Spleen (tissue), 11 donors: ENCODE results near the gene CCKAR. TPM values are rescaled to one million over a fixed set of nuclear protein-coding genes. Genes with fewer than 3 reads are reported as not detected.

Experiments
- DNase-seq: peaks from one replicate; pipeline ENCODE4 v3.0.0-alpha.2; 2020
- H3K27ac ChIP-seq, 8 donors: fragments of 200-600 bp; sonication (generic) in 7 of 8; 1 replicate in 4 of 8; 2 replicates in 4 of 8; pipeline versions ENCODE4 v1.5.0 to v1.8.0; 2016 to 2021; ENCODE audit warnings: inconsistent platforms in 4 of 8, mild to moderate bottlenecking in 4 of 8, moderate library complexity in 1 of 8
- H3K27me3 ChIP-seq, 7 donors: fragments of 200-600 bp; sonication (generic) in 6 of 7; replicated peaks in 1 of 7; 1 replicate in 4 of 7; 2 replicates in 3 of 7; pipeline versions ENCODE4 v1.5.0 to v1.8.0; 2016 to 2021; ENCODE audit warnings: inconsistent platforms in 3 of 7, mild to moderate bottlenecking in 1 of 7
- H3K36me3 ChIP-seq, 6 donors: fragments of 200-600 bp; sonication (generic) in 5 of 6; 1 replicate in 4 of 6; 2 replicates in 2 of 6; pipeline versions ENCODE4 v1.5.0 to v1.8.0; 2016 to 2021; ENCODE audit warnings: inconsistent platforms in 2 of 6
- H3K4me1 ChIP-seq, 6 donors: fragments of 200-600 bp; sonication (generic) in 5 of 6; 1 replicate in 3 of 6; 2 replicates in 3 of 6; pipeline versions ENCODE4 v1.5.0 to v1.8.0; 2016 to 2021; ENCODE audit warnings: inconsistent platforms in 3 of 6
- H3K4me3 ChIP-seq, 8 donors: fragments of 200-600 bp; sonication (generic) in 7 of 8; 1 replicate in 4 of 8; 2 replicates in 4 of 8; pipeline versions ENCODE4 v1.5.0 to v1.8.0; 2016 to 2021; ENCODE audit warnings: inconsistent platforms in 4 of 8, mild to moderate bottlenecking in 4 of 8, moderate library complexity in 2 of 8
- H3K9me3 ChIP-seq, 8 donors: fragments of 200-600 bp; sonication (generic) in 7 of 8; 1 replicate in 4 of 8; 2 replicates in 4 of 8; pipeline versions ENCODE4 v1.5.0 to v1.8.0; 2016 to 2021; ENCODE audit warnings: inconsistent platforms in 4 of 8
- CTCF ChIP-seq, 11 experiments: fragments of 200-600 bp in 7 of 11; fragments of 450-650 bp in 4 of 11; sonication (generic) in 4 of 11; IDR thresholded peaks in 8 of 11; conservative IDR thresholded peaks in 3 of 11; 1 replicate in 7 of 11; 2 replicates in 4 of 11; pipeline versions ENCODE4 v1.4.0 to v1.8.0; 2016 to 2021; ENCODE audit warnings: antibody characterized with exemption in 11 of 11, inconsistent platforms in 4 of 11, mild to moderate bottlenecking in 1 of 11
- POLR2A ChIP-seq, 3 donors: fragments of 450-650 bp; IDR thresholded peaks; one replicate each; pipeline ENCODE4 v1.5.1; 2017; ENCODE audit warnings: antibody characterized with exemption in 3 of 3, mild to moderate bottlenecking in 1 of 3
- POLR2AphosphoS5 ChIP-seq, 3 donors: sonication (generic); formaldehyde crosslinking; IDR thresholded peaks; one replicate each; pipeline ENCODE4 v1.5.1; 2017; ENCODE audit warnings: antibody characterized with exemption in 3 of 3
- WGBS, 5 donors: extraction: QIAGEN DNeasy Blood & Tissue Kit in 3 of 5; methylation state at CpG; one replicate each; pipeline versions ENCODE4 v1.1.5 to v1.1.7; 2013 to 2018; 5-methylcytosine and 5-hydroxymethylcytosine counted together
- intact Hi-C: fragments of 100-400 bp; cut with DNase I; formaldehyde crosslinking; loops from one replicate; pipeline ENCODE4 v1.15.0; 2023; ENCODE audit warnings: low total_unique reads
- polyA plus RNA-seq, 3 donors: library from polyadenylated mRNA; stranded (reverse); fragments of 200-250 nt; gene quantifications; one replicate each; pipeline ENCODE4 v1.2.1, GENCODE V29; 2013
- total RNA-seq, 7 donors: library from RNA; depleted of rRNA in 3 of 7; stranded (reverse); fragments of >200 nt in 3 of 7; fragmentation: NEBNext Ultra II Directional in 4 of 7; extraction: Animal tissue kit (Norgen Biotek cat#: 25700) in 4 of 7; gene quantifications; one replicate each; pipeline versions ENCODE4 v1.1.0 to v1.2.1, GENCODE V29; 2016 to 2021
- donor health status: healthy with polysubstance abuse.
- donor health status: DM: no; HTN: no; CAD: no; lungs with moderate emphysema.
- donor health status: DM: no; HTN: no; CAD: no.
- donor health status: Bipolar disorder and iron deficiency.
- donor health status: healthy.
- donor health status: DM: no; HTN: no; CAD: no.
- donor health status: DM: yes; HTN: yes; CAD: no.

Gene CCKAR
- total and polyA plus RNA-seq, 10 donors, result not detected

GRCh38 chr4:26474551-26474950 is 15.7 kb downstream of the CCKAR start:
- H3K9me3 ChIP-seq, result no peaks in the 10 kb centered on the region
- no peak overlapping the region for H3K4me3 ChIP-seq
- WGBS, 5 donors, result 72 to 83% (median 79%) methylated on average over 3 of the region's 3 CpGs
- no peak overlapping the region for H3K27ac ChIP-seq
- no peaks in the 10 kb centered on the region for H3K36me3 ChIP-seq
- no peak for TF ChIP-seq POLR2A (IDR thresholded peaks at IDR 0.05)
- no peak for TF ChIP-seq CTCF (IDR thresholded peaks at IDR 0.05 in 8 of 11, conservative IDR thresholded peaks at IDR 0.05 in 3 of 11)
- no peak for DNase-seq
- no peaks in the 10 kb centered on the region for H3K4me1 ChIP-seq
- H3K27me3 ChIP-seq, result no peaks in the 10 kb centered on the region
- intact Hi-C loops, result no loop called here

DNA sequence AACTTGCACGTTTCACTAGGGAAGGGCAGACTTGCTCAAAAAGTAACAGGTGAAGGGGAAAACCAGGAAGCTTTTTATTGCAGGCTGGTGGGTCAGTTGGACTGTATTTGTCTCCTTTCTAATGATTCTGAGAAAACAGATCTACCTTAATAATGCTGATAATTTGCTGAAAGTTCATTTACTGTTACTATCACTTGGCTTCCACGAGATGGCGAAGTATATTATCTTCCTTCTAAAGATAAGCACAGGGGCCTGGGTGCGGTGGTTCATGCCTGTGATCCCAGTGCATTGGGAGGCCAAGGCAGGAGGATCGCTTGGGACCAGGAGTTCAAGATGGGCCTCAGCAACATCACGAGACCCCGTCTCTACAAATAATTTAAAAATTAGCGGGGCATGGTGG is 16.4 kb downstream of the CCKAR start:
- TF ChIP-seq CTCF (IDR thresholded peaks at IDR 0.05 in 8 of 11, conservative IDR thresholded peaks at IDR 0.05 in 3 of 11), result no peak
- no peak for TF ChIP-seq POLR2A (IDR thresholded peaks at IDR 0.05)
- TF ChIP-seq POLR2AphosphoS5 (IDR thresholded peaks at IDR 0.05), result no peak
- H3K9me3 ChIP-seq, result no peaks in the 10 kb centered on the region
- H3K36me3 ChIP-seq, result no peaks in the 10 kb centered on the region
- DNase-seq, result no peak
- intact Hi-C loops, result no loop called here
- no peaks in the 10 kb centered on the region for H3K27me3 ChIP-seq
- no peak overlapping the region for H3K4me3 ChIP-seq
- H3K27ac ChIP-seq, result no peak overlapping the region
- WGBS, 5 donors, result 80 to 94% (median 93%) methylated on average over 8 of the region's 8 CpGs
- no peaks in the 10 kb centered on the region for H3K4me1 ChIP-seq

DNA sequence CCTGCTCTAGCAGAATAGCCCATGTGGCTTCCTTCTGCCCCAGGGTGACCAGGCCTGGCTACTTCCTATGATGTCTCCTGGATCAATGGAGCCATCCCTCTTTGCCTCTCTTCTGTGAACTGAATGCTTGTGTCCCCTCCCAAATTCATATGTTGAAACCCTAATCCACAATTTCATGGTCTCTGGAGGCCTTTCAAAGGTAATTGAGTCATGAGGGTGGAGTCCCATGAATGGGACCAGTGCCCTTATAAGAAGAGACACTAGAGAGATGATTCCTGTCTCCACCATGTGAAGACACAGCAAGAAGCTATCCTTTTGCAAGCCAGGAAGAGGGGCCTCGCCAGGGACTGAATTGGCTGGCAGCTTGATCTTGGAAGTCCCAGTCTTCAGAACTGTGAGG is 18.4 kb downstream of the CCKAR start:
- WGBS, 5 donors, result 62 to 96% (median 74%) methylated on average over 1 of the region's 1 CpG
- TF ChIP-seq CTCF (IDR thresholded peaks at IDR 0.05 in 8 of 11, conservative IDR thresholded peaks at IDR 0.05 in 3 of 11) (no peak), POLR2AphosphoS5 (IDR thresholded peaks at IDR 0.05) (no peak), POLR2A (IDR thresholded peaks at IDR 0.05) (no peak)
- intact Hi-C loops, result no loop called here

DNA sequence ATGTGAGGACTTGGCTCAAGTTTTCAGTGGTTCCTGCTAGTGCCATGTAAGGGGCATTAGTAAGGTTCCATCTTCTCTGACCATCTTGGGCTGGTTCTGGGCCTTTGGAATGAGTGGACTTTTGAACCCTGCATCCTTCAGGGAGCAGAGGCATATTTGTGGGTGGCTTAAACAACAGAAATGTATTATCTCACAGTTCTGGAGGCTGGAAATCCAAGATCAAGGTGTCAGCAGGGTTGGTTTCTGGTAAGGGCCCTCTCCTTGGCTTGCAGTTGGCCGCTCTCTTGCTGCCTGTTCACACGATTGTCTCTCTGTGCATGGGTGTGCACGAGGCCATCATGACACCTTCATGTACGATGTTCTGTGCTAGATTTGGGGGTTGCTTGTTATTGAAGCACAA is 21.3 kb downstream of the CCKAR start:
- intact Hi-C loops, result no loop called here
- Histone ChIP-seq H3K4me3 (no peak overlapping the region), H3K9me3 (no peaks in the 10 kb centered on the region), H3K36me3 (no peaks in the 10 kb centered on the region), H3K27ac (no peak overlapping the region), H3K27me3 (peaks cover 0 to 4% (median 0%) of the 10 kb centered on the region in 7 donors), H3K4me1 (no peaks in the 10 kb centered on the region)
- WGBS, 5 donors, result 61 to 73% (median 68%) methylated on average over 4 of the region's 4 CpGs
- no peak for TF ChIP-seq POLR2A (IDR thresholded peaks at IDR 0.05)
- no peak for TF ChIP-seq CTCF (IDR thresholded peaks at IDR 0.05 in 8 of 11, conservative IDR thresholded peaks at IDR 0.05 in 3 of 11)
- no peak for TF ChIP-seq POLR2AphosphoS5 (IDR thresholded peaks at IDR 0.05)
- DNase-seq, result no peak

More for the DNA sequence above, 18.4 kb downstream of the CCKAR start:
- Histone ChIP-seq H3K4me1 (no peaks in the 10 kb centered on the region), H3K9me3 (no peaks in the 10 kb centered on the region), H3K4me3 (no peak overlapping the region), H3K27me3 (no peaks in the 10 kb centered on the region), H3K27ac (no peak overlapping the region), H3K36me3 (no peaks in the 10 kb centered on the region)
- DNase-seq, result no peak
